Immature natural killer cell (primary cell): ENCODE results near the gene RPS27A. TPM values are rescaled to one million over a fixed set of nuclear protein-coding genes. Genes with fewer than 3 reads are reported as not detected.
"Not testable (repeated sequence)": the region's sequence is repeated elsewhere in the genome, so short reads cannot be mapped to it uniquely, and the experiment has no call there.

Experiments used
- DNase-seq, 3 donors: peaks; one replicate each; pipeline ENCODE4 v3.0.0; 2022; ENCODE audit warnings: mixed read lengths in 1 of 3
- H3K27ac Mint-ChIP-seq, 6 donors: one replicate each; pipeline ENCODE4 v1.8.0; 2020; ENCODE audit warnings: mixed read lengths in 6 of 6, mild to moderate bottlenecking in 5 of 6, inconsistent platforms in 4 of 6, moderate library complexity in 3 of 6
- H3K27me3 Mint-ChIP-seq, 3 donors: one replicate each; pipeline ENCODE4 v1.8.0; 2020 to 2021; ENCODE audit warnings: low read depth in 3 of 3, mild to moderate bottlenecking in 3 of 3, mixed read lengths in 3 of 3, moderate library complexity in 3 of 3, inconsistent platforms in 1 of 3
- H3K36me3 Mint-ChIP-seq, 3 donors: one replicate each; pipeline ENCODE4 v1.8.0; 2020; ENCODE audit warnings: mixed read lengths in 3 of 3, inconsistent platforms in 2 of 3, mild to moderate bottlenecking in 2 of 3
- H3K4me1 Mint-ChIP-seq, 2 donors: one replicate each; pipeline ENCODE4 v1.8.0; 2020; ENCODE audit warnings: inconsistent platforms in 2 of 2, mild to moderate bottlenecking in 2 of 2, mixed read lengths in 2 of 2, moderate library complexity in 1 of 2
- H3K4me3 Mint-ChIP-seq, 5 donors: one replicate each; pipeline ENCODE4 v1.8.0; 2020; ENCODE audit warnings: mild to moderate bottlenecking in 5 of 5, mixed read lengths in 5 of 5, inconsistent platforms in 3 of 5, moderate library complexity in 3 of 5
- H3K9me3 Mint-ChIP-seq, 6 donors: one replicate each; pipeline ENCODE4 v1.8.0; 2020; ENCODE audit warnings: mild to moderate bottlenecking in 6 of 6, mixed read lengths in 6 of 6, inconsistent platforms in 4 of 6, moderate library complexity in 3 of 6
- polyA plus RNA-seq, 3 donors: library from polyadenylated mRNA; unstranded; fragments of 300-500 nt; fragmentation: Illumina TruSeq; gene quantifications; one replicate each; pipeline ENCODE4 v1.2.3, GENCODE V29; 2021

RPS27A gene
- polyA plus RNA-seq, 3 donors from 2014 or later, result 1,176 to 2,389 (median 1,755) TPM

DNA sequence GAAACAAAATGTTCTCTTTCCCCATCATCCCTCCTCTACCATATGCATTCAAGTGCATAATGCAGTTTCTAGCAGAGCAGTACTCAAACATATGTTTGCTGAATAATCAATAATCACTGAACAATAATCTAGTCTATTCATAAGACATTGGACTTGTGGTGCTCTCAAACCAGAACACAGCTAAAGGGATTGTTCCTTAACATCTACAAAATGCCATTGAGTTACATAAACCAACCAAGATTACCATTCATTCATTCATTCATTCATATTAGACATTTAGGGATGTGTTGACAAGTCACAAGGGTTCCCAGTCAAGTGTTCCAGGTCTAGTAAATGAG lies 4.3 kb upstream of the RPS27A start:
- H3K4me3 Mint-ChIP-seq, result no peak overlapping the region
- no peaks in the 10 kb centered on the region for H3K9me3 Mint-ChIP-seq
- no peak for DNase-seq
- peaks cover 0 to 2% (median 2%) of the 10 kb centered on the region in 3 donors for H3K36me3 Mint-ChIP-seq
- peaks cover 11 to 21% (median 12%) of the 10 kb centered on the region in 3 donors for H3K27me3 Mint-ChIP-seq
- peak overlapping the region; percentile 1 to 25 (median 10) for H3K27ac Mint-ChIP-seq
- H3K4me1 Mint-ChIP-seq, result peaks cover 35 to 51% of the 10 kb centered on the region in 2 donors

- no peak for DNase-seq
- H3K27ac Mint-ChIP-seq, result peak overlapping the region in 4 of 6 donors; percentile 10 to 32 (median 28)
- no peaks in the 10 kb centered on the region for H3K9me3 Mint-ChIP-seq
- H3K4me3 Mint-ChIP-seq, result peak overlapping the region in 2 of 5 donors; percentile 30 to 52
- H3K36me3 Mint-ChIP-seq, result peaks cover 0 to 7% (median 4%) of the 10 kb centered on the region in 3 donors
- H3K27me3 Mint-ChIP-seq, result peaks cover 13 to 23% (median 16%) of the 10 kb centered on the region in 3 donors
- peaks cover 43 to 61% of the 10 kb centered on the region in 2 donors for H3K4me1 Mint-ChIP-seq
Observed at GRCh38 chr2:55229221-55229620, 3.3 kb upstream of the RPS27A start.

- Mint-ChIP-seq H3K9me3 (no peaks in the 10 kb centered on the region), H3K36me3 (peaks cover 0 to 10% (median 4%) of the 10 kb centered on the region in 3 donors), H3K4me3 (peak overlapping the region; percentile 49 to 100 (median 98)), H3K4me1 (peaks cover 49 to 74% of the 10 kb centered on the region in 2 donors), H3K27me3 (peaks cover 13 to 20% (median 16%) of the 10 kb centered on the region in 3 donors), H3K27ac (peak overlapping the region in 5 of 6 donors; percentile 47 to 93 (median 74))
- DNase-seq, result no peak
Observed at GRCh38 chr2:55230551-55230950, 1.9 kb upstream of the RPS27A start.

GRCh38 chr2:55231546-55232083 lies 873 bp upstream of the RPS27A start:
- Mint-ChIP-seq H3K36me3 (peaks cover 0 to 12% (median 4%) of the 10 kb centered on the region in 3 donors), H3K27me3 (peaks cover 13 to 20% (median 16%) of the 10 kb centered on the region in 3 donors), H3K4me3 (peak overlapping the region; percentile 98 to 100 (median 100)), H3K27ac (peak overlapping the region; percentile 93 to 100 (median 99)), H3K4me1 (peaks cover 49 to 77% of the 10 kb centered on the region in 2 donors), H3K9me3 (no peaks in the 10 kb centered on the region)
- no peak for DNase-seq

- H3K36me3 Mint-ChIP-seq, result peaks cover 0 to 12% (median 4%) of the 10 kb centered on the region in 3 donors
- no peaks in the 10 kb centered on the region for H3K9me3 Mint-ChIP-seq
- H3K4me1 Mint-ChIP-seq, result peaks cover 44 to 71% of the 10 kb centered on the region in 2 donors
- H3K4me3 Mint-ChIP-seq, result peak overlapping the region; percentile 98 to 100 (median 100)
- H3K27me3 Mint-ChIP-seq, result peaks cover 13 to 20% (median 16%) of the 10 kb centered on the region in 3 donors
- DNase-seq, result peak; percentile 69 to 74 (median 71)
- peak overlapping the region; percentile 93 to 100 (median 99) for H3K27ac Mint-ChIP-seq
Observed at GRCh38 chr2:55232863-55233657, 572 bp downstream of the RPS27A start.

- peak overlapping the region; percentile 93 to 100 (median 99) for H3K27ac Mint-ChIP-seq
- H3K4me3 Mint-ChIP-seq, result peak overlapping the region; percentile 98 to 100 (median 100)
- no peaks in the 10 kb centered on the region for H3K9me3 Mint-ChIP-seq
- peaks cover 13 to 20% (median 16%) of the 10 kb centered on the region in 3 donors for H3K27me3 Mint-ChIP-seq
- peaks cover 39 to 66% of the 10 kb centered on the region in 2 donors for H3K4me1 Mint-ChIP-seq
- H3K36me3 Mint-ChIP-seq, result peaks cover under 1 to 13% (median 5%) of the 10 kb centered on the region in 3 donors
- DNase-seq, result no peak
Observed at GRCh38 chr2:55233658-55233940, 1.1 kb downstream of the RPS27A start.

DNA sequence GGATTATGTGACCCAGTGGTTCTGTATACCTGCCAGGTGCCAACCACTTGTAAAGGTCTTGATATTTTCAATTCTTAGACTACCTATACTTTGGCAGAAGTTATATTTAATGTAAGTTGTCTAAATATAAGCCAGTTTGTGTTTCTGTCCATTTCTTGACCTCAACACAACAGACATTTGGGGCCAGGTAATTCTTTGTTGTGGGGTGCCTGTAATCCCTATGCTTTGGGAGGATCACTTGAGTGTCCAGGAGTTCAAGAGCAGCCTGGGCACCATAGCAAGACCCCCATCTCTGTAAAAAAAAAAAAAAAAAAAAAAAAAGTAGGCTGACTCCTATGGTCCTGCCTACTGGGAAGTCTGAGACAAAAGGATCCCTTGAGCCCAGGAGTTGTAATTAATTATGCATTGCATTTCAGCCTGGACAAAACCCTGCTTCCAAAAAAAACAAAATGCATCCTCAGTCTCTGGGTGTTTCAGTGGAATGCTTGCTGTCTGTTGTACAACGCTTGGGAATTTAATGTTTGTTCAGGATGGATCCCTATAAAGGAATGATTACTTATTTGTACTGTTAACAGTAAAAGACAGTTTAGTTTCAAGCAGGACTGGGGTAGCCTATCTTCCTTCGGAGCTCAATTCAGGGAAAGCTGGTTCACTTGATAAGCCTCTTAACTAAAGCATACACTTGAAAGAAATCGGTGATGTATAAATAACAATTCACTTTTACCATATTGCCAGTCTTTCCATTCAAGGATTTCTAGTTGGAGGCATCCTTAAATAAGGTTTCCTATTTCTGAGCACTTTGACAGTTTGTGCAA lies 3.4 kb downstream of the RPS27A start:
- no peak for DNase-seq
- Mint-ChIP-seq H3K36me3 (peaks cover 6 to 22% (median 11%) of the 10 kb centered on the region in 3 donors), H3K9me3 (no peaks in the 10 kb centered on the region), H3K4me3 (no peak overlapping the region), H3K4me1 (peaks cover 28 to 49% of the 10 kb centered on the region in 2 donors), H3K27ac (peak overlapping the region in 3 of 6 donors; percentile 34 to 100 (median 62)), H3K27me3 (peaks cover 13 to 17% (median 16%) of the 10 kb centered on the region in 3 donors)

GRCh38 chr2:55236992-55237543 lies 4.6 kb downstream of the RPS27A start:
- Mint-ChIP-seq H3K36me3 (peaks cover 6 to 22% (median 11%) of the 10 kb centered on the region in 3 donors), H3K4me3 (no peak overlapping the region)

GRCh38 chr2:55239656-55240222 lies 7.3 kb downstream of the RPS27A start:
- Mint-ChIP-seq H3K4me3 (no peak overlapping the region), H3K4me1 (peaks cover 2 to 11% of the 10 kb centered on the region in 2 donors), H3K9me3 (no peaks in the 10 kb centered on the region), H3K27me3 (no peaks in the 10 kb centered on the region), H3K27ac (no peak overlapping the region), H3K36me3 (peaks cover 12 to 16% (median 14%) of the 10 kb centered on the region in 3 donors)
- no peak for DNase-seq

More at GRCh38 chr2:55236992-55237543, 4.6 kb downstream of the RPS27A start:
- Mint-ChIP-seq H3K27me3 (peaks cover 10 to 13% (median 12%) of the 10 kb centered on the region in 3 donors), H3K27ac (peak overlapping the region in 1 of 6 donors; percentile 17), H3K4me1 (peaks cover 18 to 38% of the 10 kb centered on the region in 2 donors), H3K9me3 (no peaks in the 10 kb centered on the region)
- no peak for DNase-seq

- not testable (repeated sequence) for H3K27ac Mint-ChIP-seq, H3K4me3 Mint-ChIP-seq, H3K9me3 Mint-ChIP-seq, DNase-seq, H3K4me1 Mint-ChIP-seq, H3K27me3 Mint-ChIP-seq
- H3K36me3 Mint-ChIP-seq, result peaks cover 15 to 19% (median 19%) of the 10 kb centered on the region in 3 donors
Observed at GRCh38 chr2:55241582-55241981, 9.1 kb downstream of the RPS27A start.

GRCh38 chr2:55242617-55243016 lies 10.1 kb downstream of the RPS27A start:
- Mint-ChIP-seq H3K9me3 (no peaks in the 10 kb centered on the region), H3K27me3 (no peaks in the 10 kb centered on the region), H3K4me1 (no peaks in the 10 kb centered on the region)

GRCh38 chr2:55245411-55245810 lies 12.9 kb downstream of the RPS27A start:
- no peak overlapping the region for H3K4me3 Mint-ChIP-seq
- H3K9me3 Mint-ChIP-seq, result no peaks in the 10 kb centered on the region
- peaks cover 12 to 29% (median 17%) of the 10 kb centered on the region in 3 donors for H3K36me3 Mint-ChIP-seq
- H3K27ac Mint-ChIP-seq, result no peak overlapping the region
- H3K4me1 Mint-ChIP-seq, result no peaks in the 10 kb centered on the region
- no peaks in the 10 kb centered on the region for H3K27me3 Mint-ChIP-seq
- DNase-seq, result no peak

More at GRCh38 chr2:55242617-55243016, 10.1 kb downstream of the RPS27A start:
- Mint-ChIP-seq H3K27ac (peak overlapping the region in 1 of 6 donors; percentile 51), H3K4me3 (no peak overlapping the region), H3K36me3 (peaks cover 19 to 26% (median 19%) of the 10 kb centered on the region in 3 donors)
- DNase-seq, result no peak

GRCh38 chr2:55247025-55247424 lies 14.5 kb downstream of the RPS27A start:
- Mint-ChIP-seq H3K9me3 (no peaks in the 10 kb centered on the region), H3K27ac (no peak overlapping the region)

More at GRCh38 chr2:55247025-55247424, 14.5 kb downstream of the RPS27A start:
- Mint-ChIP-seq H3K4me1 (no peaks in the 10 kb centered on the region), H3K36me3 (peaks cover 17 to 36% (median 18%) of the 10 kb centered on the region in 3 donors), H3K4me3 (no peak overlapping the region), H3K27me3 (no peaks in the 10 kb centered on the region)
- no peak for DNase-seq
